Gastroesophageal sphincter (tissue), 3 donors: ENCODE results near the gene CACNA1I.

Experiments used
- CTCF ChIP-seq, 4 experiments: fragments of 200-600 bp in 2 of 4; fragments of 450-650 bp in 2 of 4; sonication (generic) in 1 of 4; IDR thresholded peaks; one replicate each; pipeline ENCODE4 v1.5.1; 2017 to 2019; ENCODE audit warnings: antibody characterized with exemption in 4 of 4, mild to moderate bottlenecking in 2 of 4, moderate library complexity in 2 of 4
- POLR2A ChIP-seq, 2 donors: fragments of 450-650 bp; IDR thresholded peaks; one replicate each; pipeline ENCODE4 v1.6.1; 2017; ENCODE audit warnings: antibody characterized with exemption in 2 of 2, mild to moderate bottlenecking in 2 of 2, moderate library complexity in 1 of 2

- TF ChIP-seq CTCF (IDR thresholded peaks at IDR 0.05), result no peak
- no peak for TF ChIP-seq POLR2A (IDR thresholded peaks at IDR 0.05)
Observed at GRCh38 chr22:39710380-39711150, 140.0 kb downstream of the CACNA1I start.
